HUES64 (cell line): ENCODE data around the gene LRCH1.

ENCODE experiments used
- H3K27ac ChIP-seq: 2 replicates; pipeline ENCODE4 v1.7.0; 2013; ENCODE audit warnings: low read depth, low read length, inconsistent platforms
- H3K27me3 ChIP-seq: 2 replicates; pipeline ENCODE4 v1.6.1; 2013; ENCODE audit warnings: mild to moderate bottlenecking, low read length; ENCODE audit not compliant: insufficient read depth
- H3K36me3 ChIP-seq: 2 replicates; pipeline ENCODE4 v1.6.1; 2013; ENCODE audit warnings: mild to moderate bottlenecking, low read length; ENCODE audit not compliant: insufficient read depth
- H3K4me1 ChIP-seq: 2 replicates; pipeline ENCODE4 v1.6.1; 2013; ENCODE audit warnings: mild to moderate bottlenecking, low read length, moderate library complexity; ENCODE audit not compliant: insufficient read depth
- H3K4me3 ChIP-seq: 2 replicates; pipeline ENCODE4 v1.5.1; 2013; ENCODE audit warnings: mild to moderate bottlenecking, low read length, moderate library complexity
- H3K9ac ChIP-seq: 2 replicates; pipeline ENCODE4 v1.6.1; 2013; ENCODE audit warnings: mild to moderate bottlenecking, low read depth, low read length
- H3K9me3 ChIP-seq: 2 replicates; pipeline ENCODE4 v1.6.1; 2013; ENCODE audit warnings: low read depth, low read length; ENCODE audit not compliant: insufficient read depth
- WGBS: fragments of 150-250, 120-280 bp; methylation state at CpG from one replicate; pipeline ENCODE4 v1.1.7; 2013; ENCODE audit warnings: missing lambda C conversion rate; 5-methylcytosine and 5-hydroxymethylcytosine counted together

LRCH1 gene

GRCh38 chr13:46595136-46595884, 42.3 kb downstream of the LRCH1 start:
- Histone ChIP-seq H3K4me1 (peaks cover 15% of the 10 kb centered on the region), H3K9me3 (no peaks in the 10 kb centered on the region), H3K9ac (no peak overlapping the region), H3K36me3 (no peaks in the 10 kb centered on the region), H3K27ac (no peak overlapping the region), H3K27me3 (no peaks in the 10 kb centered on the region), H3K4me3 (no peak overlapping the region)
- 93% methylated on average over 6 of the region's 6 CpGs for WGBS

GRCh38 chr13:46595885-46596275, 42.9 kb downstream of the LRCH1 start:
- Histone ChIP-seq H3K9me3 (no peaks in the 10 kb centered on the region), H3K36me3 (no peaks in the 10 kb centered on the region), H3K4me1 (peaks cover 15% of the 10 kb centered on the region), H3K9ac (no peak overlapping the region), H3K27me3 (no peaks in the 10 kb centered on the region), H3K4me3 (no peak overlapping the region), H3K27ac (no peak overlapping the region)
- WGBS = 100% methylated on average over 1 of the region's 1 CpG

- Histone ChIP-seq H3K27me3 (no peaks in the 10 kb centered on the region), H3K4me3 (no peak overlapping the region), H3K9ac (no peak overlapping the region), H3K36me3 (no peaks in the 10 kb centered on the region), H3K9me3 (no peaks in the 10 kb centered on the region), H3K27ac (no peak overlapping the region), H3K4me1 (peaks cover 15% of the 10 kb centered on the region)
- 93% methylated on average over 6 of the region's 6 CpGs for whole genome bisulfite sequencing
Measured at GRCh38 chr13:46596466-46596865, 43.5 kb downstream of the LRCH1 start.

- Histone ChIP-seq H3K9ac (no peak overlapping the region), H3K4me1 (peaks cover 11% of the 10 kb centered on the region), H3K27ac (no peak overlapping the region), H3K4me3 (no peak overlapping the region), H3K27me3 (no peaks in the 10 kb centered on the region), H3K36me3 (no peaks in the 10 kb centered on the region), H3K9me3 (no peaks in the 10 kb centered on the region)
- 94% methylated on average over 7 of the region's 7 CpGs for WGBS
Measured at GRCh38 chr13:46598140-46598819, 45.3 kb downstream of the LRCH1 start.

GRCh38 chr13:46598820-46599180, 45.8 kb downstream of the LRCH1 start:
- Histone ChIP-seq H3K27ac (no peak overlapping the region), H3K27me3 (no peaks in the 10 kb centered on the region), H3K9me3 (no peaks in the 10 kb centered on the region), H3K36me3 (no peaks in the 10 kb centered on the region), H3K4me1 (peaks cover 11% of the 10 kb centered on the region), H3K9ac (no peak overlapping the region), H3K4me3 (no peak overlapping the region)
- 98% methylated on average over 1 of the region's 2 CpGs for WGBS

- Histone ChIP-seq H3K4me1 (no peaks in the 10 kb centered on the region; the same call in 1 of the 2 replicates), H3K9ac (no peak overlapping the region), H3K9me3 (no peaks in the 10 kb centered on the region), H3K4me3 (no peak overlapping the region), H3K27me3 (no peaks in the 10 kb centered on the region), H3K27ac (no peak overlapping the region), H3K36me3 (no peaks in the 10 kb centered on the region)
- WGBS = 95% methylated on average over 3 of the region's 3 CpGs
Measured at GRCh38 chr13:46600943-46601311, 48.0 kb downstream of the LRCH1 start.

GRCh38 chr13:46602531-46602930, 49.6 kb downstream of the LRCH1 start:
- Histone ChIP-seq H3K27me3 (no peaks in the 10 kb centered on the region), H3K4me3 (no peak overlapping the region), H3K4me1 (peaks cover 4% of the 10 kb centered on the region; the same call in 1 of the 2 replicates), H3K9me3 (no peaks in the 10 kb centered on the region), H3K36me3 (no peaks in the 10 kb centered on the region), H3K27ac (no peak overlapping the region), H3K9ac (no peak overlapping the region)
- WGBS = 92% methylated on average over 4 of the region's 4 CpGs

- Histone ChIP-seq H3K27ac (no peak overlapping the region), H3K4me1 (peaks cover 11% of the 10 kb centered on the region)
Measured at GRCh38 chr13:46603165-46603603, 50.2 kb downstream of the LRCH1 start.

GRCh38 chr13:46604226-46604990, 51.4 kb downstream of the LRCH1 start:
- no peak overlapping the region for H3K27ac ChIP-seq
- H3K4me1 ChIP-seq = peaks cover 16% of the 10 kb centered on the region
- no peaks in the 10 kb centered on the region for H3K27me3 ChIP-seq
- no peaks in the 10 kb centered on the region for H3K36me3 ChIP-seq
- WGBS = 97% methylated on average over 5 of the region's 5 CpGs
- no peak overlapping the region for H3K9ac ChIP-seq
- H3K9me3 ChIP-seq = no peaks in the 10 kb centered on the region
- no peak overlapping the region for H3K4me3 ChIP-seq

More at GRCh38 chr13:46603165-46603603, 50.2 kb downstream of the LRCH1 start:
- no peak overlapping the region for H3K9ac ChIP-seq
- 90% methylated on average over 3 of the region's 4 CpGs for WGBS
- no peaks in the 10 kb centered on the region for H3K27me3 ChIP-seq
- no peak overlapping the region for H3K4me3 ChIP-seq
- H3K36me3 ChIP-seq = no peaks in the 10 kb centered on the region
- H3K9me3 ChIP-seq = no peaks in the 10 kb centered on the region

GRCh38 chr13:46605076-46605824, 52.3 kb downstream of the LRCH1 start:
- no peaks in the 10 kb centered on the region for H3K36me3 ChIP-seq
- peaks cover 16% of the 10 kb centered on the region for H3K4me1 ChIP-seq
- H3K9ac ChIP-seq = no peak overlapping the region
- no peaks in the 10 kb centered on the region for H3K9me3 ChIP-seq
- 95% methylated on average over 4 of the region's 4 CpGs for WGBS
- no peaks in the 10 kb centered on the region for H3K27me3 ChIP-seq
- H3K27ac ChIP-seq = no peak overlapping the region
- H3K4me3 ChIP-seq = no peak overlapping the region
